HepG2 (cell line): ENCODE data around the gene UBXN6.

Source experiments
- KLF16 ChIP-seq, 2 experiments: sonication (generic) in 1 of 2; formaldehyde crosslinking in 1 of 2; IDR thresholded peaks; 2 replicates each; pipeline versions ENCODE4 v1.6.1 to v1.8.0; 2016 to 2023; ENCODE audit warnings: missing genetic modification reagents in 2 of 2, missing compliant biosample characterization in 1 of 2
- MAZ ChIP-seq, 2 experiments: sonication (generic) in 1 of 2; formaldehyde crosslinking in 1 of 2; IDR thresholded peaks; 2 replicates each; pipeline versions ENCODE4 v1.5.0 to v1.6.1; 2012 to 2020; ENCODE audit warnings: low read depth in 2 of 2, mild to moderate bottlenecking in 2 of 2, borderline replicate concordance in 1 of 2, improper control_type of control experiment in 1 of 2, low read length in 1 of 2, missing genetic modification reagents in 1 of 2, moderate library complexity in 1 of 2
- POLR2A ChIP-seq, 2 experiments: IDR thresholded peaks; 2 replicates each; pipeline ENCODE4 v1.6.1; 2011; ENCODE audit warnings: low read depth in 2 of 2, low read length in 2 of 2, mild to moderate bottlenecking in 1 of 2, moderate library complexity in 1 of 2; ENCODE audit not compliant: insufficient read depth in 1 of 2
- SRSF1 ChIP-seq: fragments of 200-400 bp; formaldehyde crosslinking; optimal IDR thresholded peaks from 2 replicates; pipeline ENCODE3; 2017; ENCODE audit warnings: mild to moderate bottlenecking, low read depth, low read length, moderate library complexity
- TCF7L2 ChIP-seq: IDR thresholded peaks from 2 replicates; pipeline ENCODE4 v1.6.1; 2011; ENCODE audit warnings: mild to moderate bottlenecking, low read depth, low read length, moderate library complexity
- ZNF333 ChIP-seq: sonication (generic); formaldehyde crosslinking; IDR thresholded peaks from 2 replicates; pipeline ENCODE4 v1.4.0; 2020; ENCODE audit warnings: mild to moderate bottlenecking, missing genetic modification reagents, borderline replicate concordance
- ZSCAN12 ChIP-seq: sonication (generic); formaldehyde crosslinking; IDR thresholded peaks from 2 replicates; pipeline ENCODE4 v1.9.0; 2021; ENCODE audit warnings: mild to moderate bottlenecking, missing genetic modification reagents
- TF ChIP-seq, protein P1 (sequence below): sonication (generic); formaldehyde crosslinking; IDR thresholded peaks from 2 replicates; pipeline ENCODE4 v1.5.0; 2020; ENCODE audit warnings: mild to moderate bottlenecking, missing genetic modification reagents

DNA sequence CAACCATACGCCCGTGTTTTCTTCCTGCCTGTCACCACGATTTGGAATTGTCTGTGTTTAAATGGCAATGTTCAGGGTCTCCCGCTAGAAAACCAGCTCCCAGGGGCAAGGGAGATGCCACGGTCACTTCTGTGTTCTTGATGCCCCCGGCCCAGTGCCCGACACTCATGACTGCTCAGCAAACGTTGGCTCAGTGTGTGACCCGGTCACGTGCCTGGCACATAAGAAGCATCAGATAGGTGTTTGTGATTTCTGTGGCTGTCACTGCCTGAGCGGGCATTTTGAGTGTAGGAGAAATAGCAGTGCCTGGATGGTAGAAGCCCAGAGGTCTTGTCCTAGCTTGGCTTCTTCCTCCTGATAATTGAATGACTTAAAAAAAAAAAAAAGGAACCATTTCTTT lies 30.0 kb upstream of the UBXN6 start:
- TF ChIP-seq TCF7L2 (no peak), SRSF1 (no peak), POLR2A (IDR thresholded peaks at IDR 0.05; ENCODE audit: insufficient read depth in 1 of 2, low read depth in 2 of 2, low read length in 2 of 2) (no peak), ZNF333 (CRISPR knock-in tag) (no peak), ZSCAN12 (no peak), MAZ (IDR thresholded peaks at IDR 0.05; ENCODE audit: borderline replicate concordance, low read depth, low read length) (no peak), MAZ (CRISPR knock-in tag; IDR thresholded peaks at IDR 0.05; ENCODE audit: low read depth) (no peak), KLF16 (CRISPR knock-in tag; IDR thresholded peaks at IDR 0.05) (no peak)
- TF ChIP-seq, protein P1, sequence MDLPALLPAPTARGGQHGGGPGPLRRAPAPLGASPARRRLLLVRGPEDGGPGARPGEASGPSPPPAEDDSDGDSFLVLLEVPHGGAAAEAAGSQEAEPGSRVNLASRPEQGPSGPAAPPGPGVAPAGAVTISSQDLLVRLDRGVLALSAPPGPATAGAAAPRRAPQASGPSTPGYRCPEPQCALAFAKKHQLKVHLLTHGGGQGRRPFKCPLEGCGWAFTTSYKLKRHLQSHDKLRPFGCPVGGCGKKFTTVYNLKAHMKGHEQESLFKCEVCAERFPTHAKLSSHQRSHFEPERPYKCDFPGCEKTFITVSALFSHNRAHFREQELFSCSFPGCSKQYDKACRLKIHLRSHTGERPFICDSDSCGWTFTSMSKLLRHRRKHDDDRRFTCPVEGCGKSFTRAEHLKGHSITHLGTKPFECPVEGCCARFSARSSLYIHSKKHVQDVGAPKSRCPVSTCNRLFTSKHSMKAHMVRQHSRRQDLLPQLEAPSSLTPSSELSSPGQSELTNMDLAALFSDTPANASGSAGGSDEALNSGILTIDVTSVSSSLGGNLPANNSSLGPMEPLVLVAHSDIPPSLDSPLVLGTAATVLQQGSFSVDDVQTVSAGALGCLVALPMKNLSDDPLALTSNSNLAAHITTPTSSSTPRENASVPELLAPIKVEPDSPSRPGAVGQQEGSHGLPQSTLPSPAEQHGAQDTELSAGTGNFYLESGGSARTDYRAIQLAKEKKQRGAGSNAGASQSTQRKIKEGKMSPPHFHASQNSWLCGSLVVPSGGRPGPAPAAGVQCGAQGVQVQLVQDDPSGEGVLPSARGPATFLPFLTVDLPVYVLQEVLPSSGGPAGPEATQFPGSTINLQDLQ (CRISPR knock-in tag) = no peak
